Fibroblast of villous mesenchyme (primary cell): ENCODE data around the gene FASTKD3. TPM values are rescaled to one million over a fixed set of nuclear protein-coding genes. Genes with fewer than 3 reads are reported as not detected.
A peak's percentile ranks its signal among the peaks of the same experiment; 100 is the strongest.

ENCODE experiments used
- DNase-seq: peaks from one replicate; pipeline ENCODE4 v3.0.0-alpha.2; 2010; ENCODE audit warnings: low read depth
- H3K4me3 ChIP-seq: 2 replicates; pipeline ENCODE4 v1.5.1; 2011; ENCODE audit warnings: low read depth, mild to moderate bottlenecking, low read length
- CTCF ChIP-seq: IDR thresholded peaks from 2 replicates; pipeline ENCODE4 v1.5.1; 2012; ENCODE audit warnings: low read depth, mild to moderate bottlenecking, low read length; ENCODE audit not compliant: insufficient read depth
- total RNA-seq: library from RNA; depleted of rRNA; stranded (reverse); fragments of >200 nt; gene quantifications from 2 replicates; pipeline ENCODE4 v1.2.3, GENCODE V29; 2012

FASTKD3 gene
- total RNA-seq, 1 donor: 22.0 TPM

- DNase-seq: peak; percentile 39
- H3K4me3 ChIP-seq: peak within 1 kb of the TSS; percentile 49
- TF ChIP-seq CTCF: peak; percentile 47
Measured at GRCh38 chr5:7850395-7851239, 18.2 kb downstream of the FASTKD3 start, which contains the start of gene CFAP90. Gene CFAP90 (minus strand): TSS chr5:7851133. CDS start chr5:7851021, 112 bp downstream.

- TF ChIP-seq CTCF: no peak
- peak overlapping the region; percentile 49 for H3K4me3 ChIP-seq
Measured at GRCh38 chr5:7849681-7850394, 19.0 kb downstream of the FASTKD3 start.

GRCh38 chr5:7848296-7848695, 20.5 kb downstream of the FASTKD3 start:
- no peak for TF ChIP-seq CTCF
- H3K4me3 ChIP-seq: no peak overlapping the region
- DNase-seq: no peak

More at GRCh38 chr5:7849681-7850394, 19.0 kb downstream of the FASTKD3 start:
- no peak for DNase-seq

GRCh38 chr5:7846327-7846726, 22.5 kb downstream of the FASTKD3 start:
- no peak for DNase-seq
- no peak overlapping the region for H3K4me3 ChIP-seq
- TF ChIP-seq CTCF: no peak

- no peak for TF ChIP-seq CTCF
- H3K4me3 ChIP-seq: no peak overlapping the region
- no peak for DNase-seq
Measured at GRCh38 chr5:7845557-7845956, 23.3 kb downstream of the FASTKD3 start.

GRCh38 chr5:7844901-7845300, 23.9 kb downstream of the FASTKD3 start:
- TF ChIP-seq CTCF: no peak
- H3K4me3 ChIP-seq: no peak overlapping the region
- no peak for DNase-seq
